Uterus (tissue), 4 donors: ENCODE data around the gene VPS36. TPM values are rescaled to one million over a fixed set of nuclear protein-coding genes. Genes with fewer than 3 reads are reported as not detected.

ENCODE experiments used
- DNase-seq, 2 donors: peaks; one replicate each; pipeline ENCODE4 v3.0.0-alpha.2; 2019 to 2020
- H3K27ac ChIP-seq, 2 donors: fragments of 200-600 bp; sonication (generic); 1 replicate in 1 of 2; 2 replicates in 1 of 2; pipeline ENCODE4 v1.5.1; 2016 to 2018
- H3K27me3 ChIP-seq, 2 donors: fragments of 200-600 bp; sonication (generic); one replicate each; pipeline ENCODE4 v1.5.1; 2018 to 2019; ENCODE audit warnings: control low read depth in 1 of 2
- H3K36me3 ChIP-seq, 2 donors: fragments of 200-600 bp; sonication (generic); one replicate each; pipeline ENCODE4 v1.5.1; 2019; ENCODE audit warnings: control low read depth in 1 of 2
- H3K4me1 ChIP-seq, 2 donors: fragments of 200-600 bp; sonication (generic); one replicate each; pipeline ENCODE4 v1.5.1; 2018 to 2019; ENCODE audit warnings: control low read depth in 1 of 2
- H3K4me3 ChIP-seq, 2 donors: fragments of 200-600 bp; sonication (generic); 1 replicate in 1 of 2; 2 replicates in 1 of 2; pipeline ENCODE4 v1.5.1; 2018 to 2019; ENCODE audit warnings: mild to moderate bottlenecking in 1 of 2
- H3K9me3 ChIP-seq, 2 donors: fragments of 200-600 bp; sonication (generic); one replicate each; pipeline ENCODE4 v1.5.1; 2019; ENCODE audit warnings: control low read depth in 1 of 2
- POLR2A ChIP-seq, 2 donors: fragments of 450-650 bp; IDR thresholded peaks; one replicate each; pipeline ENCODE4 v1.6.1; 2016; ENCODE audit warnings: antibody characterized with exemption in 2 of 2, mild to moderate bottlenecking in 1 of 2, moderate library complexity in 1 of 2
- intact Hi-C: fragments of 100-400 bp; cut with DNase I; formaldehyde crosslinking; loops from one replicate; pipeline ENCODE4 v1.15.1; 2023; ENCODE audit warnings: low total_unique reads
- total RNA-seq, 4 donors: library from RNA; depleted of rRNA in 3 of 4; stranded (reverse); fragments of >200 nt in 3 of 4; gene quantifications; one replicate each; pipeline versions ENCODE4 v1.1.0 to v1.2.4, GENCODE V29; 2014 to 2023
- TF ChIP-seq, protein P1 (sequence below), 4 experiments: fragments of 200-600 bp in 2 of 4; fragments of 450-650 bp in 2 of 4; sonication (generic) in 2 of 4; IDR thresholded peaks; one replicate each; pipeline ENCODE4 v1.5.1; 2016 to 2019; ENCODE audit warnings: antibody characterized with exemption in 4 of 4, mild to moderate bottlenecking in 2 of 4, moderate library complexity in 1 of 4
- donor health status: DM: yes; HTN: yes; CAD: no.

VPS36 gene
- total RNA-seq, 4 donors from 2014 or later = 28.9 to 99.3 (median 77.6) TPM

DNA sequence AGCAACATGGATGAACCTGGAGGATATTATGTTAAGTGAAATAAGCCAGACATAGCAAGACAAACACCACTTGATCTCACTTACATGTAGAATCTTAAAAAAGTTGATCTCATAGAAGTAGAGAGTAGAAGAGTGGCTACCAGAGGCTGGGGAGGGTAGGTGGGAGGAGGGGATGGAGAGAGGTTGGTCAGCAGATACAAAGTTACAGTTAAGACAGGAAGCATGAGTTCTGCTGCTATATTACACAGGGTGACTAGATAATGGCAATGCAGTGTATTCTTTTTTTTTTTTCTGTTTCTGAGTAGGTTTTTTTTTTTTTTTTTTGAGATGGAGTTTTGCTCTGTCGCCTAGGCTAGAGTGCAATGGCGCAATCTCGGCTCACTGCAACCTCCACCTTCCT lies 29.2 kb downstream of the VPS36 start:
- Histone ChIP-seq H3K27ac (no peak overlapping the region), H3K4me1 (no peaks in the 10 kb centered on the region), H3K9me3 (no peaks in the 10 kb centered on the region), H3K4me3 (no peak overlapping the region), H3K36me3 (peaks cover 0 to 3% of the 10 kb centered on the region in 2 donors), H3K27me3 (no peaks in the 10 kb centered on the region)
- TF ChIP-seq, protein P1, sequence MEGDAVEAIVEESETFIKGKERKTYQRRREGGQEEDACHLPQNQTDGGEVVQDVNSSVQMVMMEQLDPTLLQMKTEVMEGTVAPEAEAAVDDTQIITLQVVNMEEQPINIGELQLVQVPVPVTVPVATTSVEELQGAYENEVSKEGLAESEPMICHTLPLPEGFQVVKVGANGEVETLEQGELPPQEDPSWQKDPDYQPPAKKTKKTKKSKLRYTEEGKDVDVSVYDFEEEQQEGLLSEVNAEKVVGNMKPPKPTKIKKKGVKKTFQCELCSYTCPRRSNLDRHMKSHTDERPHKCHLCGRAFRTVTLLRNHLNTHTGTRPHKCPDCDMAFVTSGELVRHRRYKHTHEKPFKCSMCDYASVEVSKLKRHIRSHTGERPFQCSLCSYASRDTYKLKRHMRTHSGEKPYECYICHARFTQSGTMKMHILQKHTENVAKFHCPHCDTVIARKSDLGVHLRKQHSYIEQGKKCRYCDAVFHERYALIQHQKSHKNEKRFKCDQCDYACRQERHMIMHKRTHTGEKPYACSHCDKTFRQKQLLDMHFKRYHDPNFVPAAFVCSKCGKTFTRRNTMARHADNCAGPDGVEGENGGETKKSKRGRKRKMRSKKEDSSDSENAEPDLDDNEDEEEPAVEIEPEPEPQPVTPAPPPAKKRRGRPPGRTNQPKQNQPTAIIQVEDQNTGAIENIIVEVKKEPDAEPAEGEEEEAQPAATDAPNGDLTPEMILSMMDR (IDR thresholded peaks at IDR 0.05) = no peak
- TF ChIP-seq POLR2A (IDR thresholded peaks at IDR 0.05) = no peak
- intact Hi-C loops = no loop called here
- DNase-seq = no peak

DNA sequence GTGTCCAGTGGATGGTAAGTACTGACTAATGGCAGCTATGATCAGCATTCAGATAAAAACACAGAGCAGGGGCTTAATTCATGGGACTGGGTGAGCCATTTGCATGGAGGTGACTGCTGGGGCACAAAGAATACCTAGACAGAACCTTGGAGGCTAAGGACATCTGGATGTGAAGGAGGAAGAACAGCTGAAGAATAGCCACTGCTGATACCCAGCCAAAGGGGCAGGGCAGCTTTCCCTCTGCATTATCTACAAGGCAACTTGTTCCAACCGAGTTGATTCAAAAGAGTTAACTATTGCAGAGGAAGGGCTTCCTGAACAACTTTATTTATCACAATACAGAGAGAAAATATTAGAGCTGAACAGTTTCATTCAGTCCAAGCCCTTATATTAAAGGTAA lies 31.4 kb downstream of the VPS36 start:
- H3K27ac ChIP-seq = no peak overlapping the region
- intact Hi-C loops = no loop called here
- no peak for TF ChIP-seq POLR2A (IDR thresholded peaks at IDR 0.05)
- TF ChIP-seq, protein P1 (IDR thresholded peaks at IDR 0.05) = no peak
- H3K4me1 ChIP-seq = no peaks in the 10 kb centered on the region
- H3K4me3 ChIP-seq = no peak overlapping the region
- no peaks in the 10 kb centered on the region for H3K27me3 ChIP-seq
- peaks cover 0 to 3% of the 10 kb centered on the region in 2 donors for H3K36me3 ChIP-seq
- no peak for DNase-seq
- H3K9me3 ChIP-seq = no peaks in the 10 kb centered on the region

DNA sequence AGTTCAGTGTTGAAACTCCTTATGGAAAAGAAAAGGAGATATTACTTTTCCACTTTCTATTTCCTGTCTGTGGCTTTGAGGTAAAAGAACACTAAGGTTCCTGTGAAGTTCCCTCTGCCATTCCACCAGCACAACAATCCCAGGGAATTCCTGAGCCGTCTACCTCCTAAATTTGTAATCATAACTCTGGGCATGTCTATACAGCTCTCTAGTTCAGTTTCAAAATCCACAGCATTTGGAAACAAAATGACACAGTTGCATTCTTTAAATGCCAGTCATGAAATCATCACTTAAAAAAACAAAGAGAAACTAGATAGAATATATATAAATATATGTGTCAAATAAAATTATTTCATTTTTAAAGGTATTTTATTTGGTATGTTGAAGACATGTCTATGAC lies 35.5 kb downstream of the VPS36 start:
- peaks cover 0 to 3% of the 10 kb centered on the region in 2 donors for H3K36me3 ChIP-seq

DNA sequence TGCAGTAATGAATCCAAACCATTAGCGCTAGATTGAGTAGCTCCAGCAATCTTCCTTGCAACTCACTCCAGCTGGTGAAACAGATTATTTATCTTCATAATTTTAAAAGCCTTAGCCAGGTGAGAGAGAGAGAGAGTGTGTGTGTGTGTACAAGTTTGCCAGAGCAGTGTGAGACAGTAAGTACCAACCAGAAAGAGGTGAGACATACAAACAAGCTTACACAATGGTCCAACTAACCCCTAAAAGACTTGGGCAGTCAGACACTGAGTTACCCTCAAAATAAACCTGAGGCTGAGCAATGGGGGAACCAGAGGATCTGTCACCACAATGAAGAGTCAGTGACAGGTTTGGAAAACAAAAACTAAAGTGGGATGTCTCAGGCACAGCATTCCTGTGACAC lies 36.4 kb downstream of the VPS36 start:
- intact Hi-C loops = no loop called here
- TF ChIP-seq POLR2A (IDR thresholded peaks at IDR 0.05) = no peak
- TF ChIP-seq, protein P1 (IDR thresholded peaks at IDR 0.05) = no peak
- Histone ChIP-seq H3K27ac (no peak overlapping the region), H3K4me1 (no peaks in the 10 kb centered on the region), H3K27me3 (no peaks in the 10 kb centered on the region), H3K36me3 (peaks cover 0 to 3% of the 10 kb centered on the region in 2 donors), H3K4me3 (no peak overlapping the region), H3K9me3 (no peaks in the 10 kb centered on the region)
- no peak for DNase-seq

More for the DNA sequence above, 35.5 kb downstream of the VPS36 start:
- TF ChIP-seq, protein P1 (IDR thresholded peaks at IDR 0.05) = no peak
- TF ChIP-seq POLR2A (IDR thresholded peaks at IDR 0.05) = no peak
- DNase-seq = no peak
- Histone ChIP-seq H3K27me3 (no peaks in the 10 kb centered on the region), H3K4me1 (no peaks in the 10 kb centered on the region), H3K4me3 (no peak overlapping the region), H3K27ac (no peak overlapping the region), H3K9me3 (no peaks in the 10 kb centered on the region)
- intact Hi-C loops = no loop called here

DNA sequence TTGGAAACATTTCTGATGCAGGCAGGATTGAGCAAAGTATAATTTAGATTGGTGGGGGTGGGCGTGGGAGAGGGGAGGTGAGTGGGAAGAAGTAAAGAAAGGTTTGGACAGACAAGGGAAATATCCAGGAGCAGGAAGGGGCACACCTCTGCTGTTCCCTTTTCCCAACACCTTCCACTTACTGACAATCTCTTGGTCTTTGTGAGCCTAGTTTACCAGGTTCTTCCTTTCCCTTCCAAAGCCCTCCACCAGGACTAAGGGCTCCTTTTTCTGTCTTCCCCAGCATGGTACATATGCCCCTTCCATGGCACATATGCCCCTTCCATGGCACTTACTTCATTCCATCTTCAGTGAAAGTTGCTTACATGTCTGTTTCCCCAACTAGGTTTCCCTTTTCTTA lies 38.3 kb downstream of the VPS36 start:
- Histone ChIP-seq H3K4me1 (no peaks in the 10 kb centered on the region), H3K27ac (no peak overlapping the region), H3K27me3 (no peaks in the 10 kb centered on the region), H3K36me3 (peaks cover 0 to 3% of the 10 kb centered on the region in 2 donors), H3K4me3 (no peak overlapping the region), H3K9me3 (no peaks in the 10 kb centered on the region)
- DNase-seq = no peak
- intact Hi-C loops = no loop called here
- TF ChIP-seq POLR2A (IDR thresholded peaks at IDR 0.05) = no peak
- TF ChIP-seq, protein P1 (IDR thresholded peaks at IDR 0.05) = no peak
